BLaER1 treated with 17β-estradiol and CSF1 and Interleukin-3, amounts not matched to agents 10 nM and 100 nM (cell line): ENCODE results near the gene RIGI.

ENCODE experiments used
- H3K27ac ChIP-seq, 11 experiments: shearing (Covaris generic); formaldehyde crosslinking; 2 replicates each; pipeline ENCODE4 v1.8.1; 2022
- H3K27me3 ChIP-seq, 11 experiments: shearing (Covaris generic); formaldehyde crosslinking; 2 replicates each; pipeline ENCODE4 v1.8.1; 2022
- H3K36me3 ChIP-seq, 11 experiments: shearing (Covaris generic); formaldehyde crosslinking; 2 replicates each; pipeline ENCODE4 v1.8.1; 2022
- H3K4me1 ChIP-seq, 10 experiments: shearing (Covaris generic); formaldehyde crosslinking; 2 replicates each; pipeline ENCODE4 v1.8.1; 2022
- H3K4me2 ChIP-seq, 11 experiments: shearing (Covaris generic); formaldehyde crosslinking; 2 replicates each; pipeline ENCODE4 v1.8.1; 2022
- H3K4me3 ChIP-seq, 10 experiments: shearing (Covaris generic); formaldehyde crosslinking; 2 replicates each; pipeline ENCODE4 v1.8.1; 2022
- H3K9ac ChIP-seq, 11 experiments: shearing (Covaris generic); formaldehyde crosslinking; 2 replicates each; pipeline ENCODE4 v1.8.1; 2022
- H3K9me3 ChIP-seq, 11 experiments: shearing (Covaris generic); formaldehyde crosslinking; replicated peaks in 1 of 11; 2 replicates each; pipeline ENCODE4 v1.8.1; 2022
- H4K20me1 ChIP-seq, 11 experiments: shearing (Covaris generic); formaldehyde crosslinking; 2 replicates each; pipeline ENCODE4 v1.8.1; 2022
- Cebpa-rat ChIP-seq, 11 experiments: shearing (Covaris generic); IDR thresholded peaks; 2 replicates each; pipeline ENCODE4 v1.8.1; 2022

The RIGI gene

DNA sequence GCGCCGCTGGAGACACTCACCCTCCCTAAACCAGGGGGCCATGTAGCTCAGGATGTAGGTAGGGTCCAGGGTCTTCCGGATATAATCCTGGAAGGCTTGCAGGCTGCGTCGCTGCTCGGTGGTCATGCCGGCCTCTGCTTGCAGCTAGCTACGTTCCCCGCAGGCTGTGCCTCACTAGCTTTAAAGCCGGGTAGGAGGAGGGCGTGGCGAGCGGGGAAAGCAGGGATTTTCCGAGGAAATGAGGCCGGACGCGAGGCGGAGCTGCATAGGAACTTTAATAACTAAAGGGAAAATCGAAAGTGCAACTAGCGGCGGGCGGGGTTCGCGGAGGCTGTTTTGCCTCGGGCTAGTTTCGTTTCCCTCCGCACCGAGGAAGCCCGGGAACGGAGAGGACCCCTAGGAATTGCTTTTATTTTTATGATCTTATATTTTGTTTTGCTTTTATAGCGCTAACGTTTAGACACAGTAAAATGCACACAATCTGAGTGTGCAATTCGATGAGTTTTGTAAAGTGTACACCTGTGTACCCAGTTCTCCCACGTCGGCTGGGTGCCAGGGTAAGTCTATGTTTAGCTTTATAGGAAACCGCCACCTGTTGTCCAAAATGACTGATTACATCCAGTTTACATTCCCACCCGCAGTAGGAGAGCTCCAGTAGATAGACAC lies at the start of gene RIGI:
Gene RIGI, minus strand, starts transcription at position 156 of the 666 bp plus-strand sequence. Its CDS starts 30 bp downstream, at position 126.
- H3K36me3 ChIP-seq: peaks cover 0 to 12% (median 3%) of the 10 kb centered on the region in 11 experiments; a peak in 7 of 22 replicates
- H3K9me3 ChIP-seq: peaks cover 0 to 21% (median 16%) of the 10 kb centered on the region in 11 experiments; a peak in 17 of 22 replicates
- H4K20me1 ChIP-seq: no peaks in the 10 kb centered on the region; a peak in 1 of 22 replicates
- peak within 1 kb of the TSS; percentile 65 to 85 (median 76) for H3K4me3 ChIP-seq
- peak within 1 kb of the TSS; percentile 70 to 85 (median 80) for H3K9ac ChIP-seq
- H3K4me2 ChIP-seq: peak within 1 kb of the TSS; percentile 77 to 99 (median 91)
- TF ChIP-seq Cebpa-rat (IDR thresholded peaks at IDR 0.05): no peak
- peaks cover 20 to 29% (median 25%) of the 10 kb centered on the region in 10 experiments for H3K4me1 ChIP-seq
- H3K27ac ChIP-seq: peak within 1 kb of the TSS; percentile 13 to 81 (median 73); a peak in 21 of 22 replicates
- no peaks in the 10 kb centered on the region for H3K27me3 ChIP-seq

DNA sequence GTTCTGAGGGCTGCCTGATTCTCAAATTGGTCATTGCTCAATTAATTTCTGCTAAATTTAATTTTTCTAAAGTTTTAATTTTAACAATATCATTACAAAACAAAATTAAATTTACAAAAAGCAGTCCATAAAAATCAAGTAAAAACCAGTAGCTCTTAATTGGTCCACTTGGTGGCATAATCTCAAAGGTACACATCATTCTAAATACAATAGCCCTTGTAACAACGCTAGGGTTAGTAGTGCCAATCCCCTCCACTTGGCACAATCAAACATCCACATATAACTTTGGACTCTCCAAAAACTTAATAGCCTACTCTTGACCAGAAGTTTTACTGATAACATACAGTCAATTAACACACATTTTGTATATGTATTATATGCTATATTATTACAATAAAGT lies 48.9 kb upstream of the RIGI start:
- H3K4me1 ChIP-seq: peaks cover 19 to 23% (median 22%) of the 10 kb centered on the region in 10 experiments

DNA sequence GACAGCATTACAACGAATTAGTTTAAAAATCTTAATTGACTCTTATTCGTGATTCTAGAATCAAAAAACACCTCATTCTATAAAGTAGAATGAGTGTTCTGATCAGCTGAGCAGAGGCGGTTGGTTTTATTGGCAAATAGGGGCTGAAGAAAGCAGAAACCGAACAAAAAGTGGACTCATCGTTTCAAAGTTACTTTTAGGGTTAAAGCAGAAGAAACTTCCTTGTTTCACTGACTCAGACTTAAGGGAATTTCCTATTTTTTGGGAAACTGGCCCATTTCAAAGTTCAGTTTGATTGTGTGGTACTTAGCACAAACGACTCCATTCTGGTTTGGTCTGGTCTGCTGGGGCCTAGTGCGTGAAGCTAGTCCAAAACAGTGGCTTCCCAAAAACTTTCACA lies 47.8 kb upstream of the RIGI start:
- H3K4me3 ChIP-seq: peak overlapping the region in 8 of 10 experiments; percentile 83 to 98 (median 94); a peak in 11 of 20 replicates

More for the DNA sequence above, 48.9 kb upstream of the RIGI start:
- H3K9me3 ChIP-seq: no peaks in the 10 kb centered on the region
- no peak overlapping the region for H3K9ac ChIP-seq
- H3K27me3 ChIP-seq: no peaks in the 10 kb centered on the region
- no peak for TF ChIP-seq Cebpa-rat (IDR thresholded peaks at IDR 0.05)
- H3K27ac ChIP-seq: no peak overlapping the region
- no peak overlapping the region for H3K4me3 ChIP-seq
- no peak overlapping the region for H3K4me2 ChIP-seq
- peaks cover 0 to 23% (median 6%) of the 10 kb centered on the region in 11 experiments; a peak in 10 of 22 replicates for H4K20me1 ChIP-seq
- H3K36me3 ChIP-seq: peaks cover 0 to 7% (median 5%) of the 10 kb centered on the region in 11 experiments; a peak in 12 of 22 replicates

DNA sequence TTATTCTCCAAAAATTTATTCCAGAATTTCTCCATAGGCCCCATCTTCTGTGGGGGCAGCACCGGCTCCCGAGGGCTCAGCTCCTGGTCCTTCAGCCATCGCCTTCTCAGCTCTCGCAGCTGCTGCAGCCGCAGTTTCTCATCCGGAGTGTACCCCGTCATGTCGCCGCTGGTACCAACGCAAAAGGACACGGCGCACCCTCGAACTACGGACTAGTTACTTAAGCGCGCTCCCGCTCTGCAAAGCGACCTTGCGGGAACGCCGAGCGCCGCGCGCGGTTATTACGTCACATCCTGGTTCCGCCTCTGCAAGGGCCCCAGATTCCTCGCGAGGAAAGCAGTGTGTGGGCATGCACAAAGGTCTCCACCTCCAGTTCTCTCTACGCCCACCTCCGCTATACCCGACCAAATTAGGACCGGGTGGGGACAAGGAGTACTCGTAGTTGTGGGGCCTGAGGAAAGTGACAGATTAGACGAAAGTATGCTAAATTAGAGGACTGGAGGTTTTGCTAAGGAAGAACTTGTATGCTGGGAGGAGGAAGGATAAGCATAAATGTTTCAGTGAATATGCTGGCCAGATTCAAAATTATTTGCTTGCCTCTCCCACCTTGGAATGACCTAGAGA lies 47.0 kb upstream of the RIGI start, which contains the start of gene NDUFB6:
Gene NDUFB6, minus strand, starts transcription at position 260 of the 624 bp plus-strand sequence. Its CDS starts 99 bp downstream, at position 161.
- Histone ChIP-seq H4K20me1 (peaks cover 0 to 31% (median 13%) of the 10 kb centered on the region in 11 experiments; a peak in 11 of 22 replicates), H3K4me3 (peak within 1 kb of the TSS; percentile 83 to 98 (median 94)), H3K9ac (peak within 1 kb of the TSS; percentile 82 to 91 (median 85)), H3K27me3 (no peaks in the 10 kb centered on the region), H3K27ac (peak within 1 kb of the TSS; percentile 62 to 85 (median 75)), H3K36me3 (peaks cover 4 to 25% (median 17%) of the 10 kb centered on the region in 11 experiments; a peak in 19 of 22 replicates), H3K4me1 (peaks cover 19 to 23% (median 22%) of the 10 kb centered on the region in 10 experiments), H3K4me2 (peak within 1 kb of the TSS; percentile 77 to 96 (median 86)), H3K9me3 (no peaks in the 10 kb centered on the region)
- TF ChIP-seq Cebpa-rat (IDR thresholded peaks at IDR 0.05): peak in 3 of 11 experiments; percentile 39 to 79 (median 71); a peak in 5 of 22 replicates

More for the DNA sequence above, 47.8 kb upstream of the RIGI start:
- no peaks in the 10 kb centered on the region for H3K27me3 ChIP-seq
- no peak for TF ChIP-seq Cebpa-rat (IDR thresholded peaks at IDR 0.05)
- no peaks in the 10 kb centered on the region for H3K9me3 ChIP-seq
- H3K9ac ChIP-seq: peak overlapping the region in 7 of 11 experiments; percentile 83 to 90 (median 85); a peak in 7 of 22 replicates
- peaks cover 0 to 17% (median 14%) of the 10 kb centered on the region in 11 experiments; a peak in 14 of 22 replicates for H3K36me3 ChIP-seq
- peaks cover 19 to 23% (median 22%) of the 10 kb centered on the region in 10 experiments for H3K4me1 ChIP-seq
- H3K4me2 ChIP-seq: peak overlapping the region; percentile 70 to 89 (median 85)
- H3K27ac ChIP-seq: peak overlapping the region in 8 of 11 experiments; percentile 62 to 85 (median 76); a peak in 10 of 22 replicates
- peaks cover 0 to 31% (median 13%) of the 10 kb centered on the region in 11 experiments; a peak in 11 of 22 replicates for H4K20me1 ChIP-seq

DNA sequence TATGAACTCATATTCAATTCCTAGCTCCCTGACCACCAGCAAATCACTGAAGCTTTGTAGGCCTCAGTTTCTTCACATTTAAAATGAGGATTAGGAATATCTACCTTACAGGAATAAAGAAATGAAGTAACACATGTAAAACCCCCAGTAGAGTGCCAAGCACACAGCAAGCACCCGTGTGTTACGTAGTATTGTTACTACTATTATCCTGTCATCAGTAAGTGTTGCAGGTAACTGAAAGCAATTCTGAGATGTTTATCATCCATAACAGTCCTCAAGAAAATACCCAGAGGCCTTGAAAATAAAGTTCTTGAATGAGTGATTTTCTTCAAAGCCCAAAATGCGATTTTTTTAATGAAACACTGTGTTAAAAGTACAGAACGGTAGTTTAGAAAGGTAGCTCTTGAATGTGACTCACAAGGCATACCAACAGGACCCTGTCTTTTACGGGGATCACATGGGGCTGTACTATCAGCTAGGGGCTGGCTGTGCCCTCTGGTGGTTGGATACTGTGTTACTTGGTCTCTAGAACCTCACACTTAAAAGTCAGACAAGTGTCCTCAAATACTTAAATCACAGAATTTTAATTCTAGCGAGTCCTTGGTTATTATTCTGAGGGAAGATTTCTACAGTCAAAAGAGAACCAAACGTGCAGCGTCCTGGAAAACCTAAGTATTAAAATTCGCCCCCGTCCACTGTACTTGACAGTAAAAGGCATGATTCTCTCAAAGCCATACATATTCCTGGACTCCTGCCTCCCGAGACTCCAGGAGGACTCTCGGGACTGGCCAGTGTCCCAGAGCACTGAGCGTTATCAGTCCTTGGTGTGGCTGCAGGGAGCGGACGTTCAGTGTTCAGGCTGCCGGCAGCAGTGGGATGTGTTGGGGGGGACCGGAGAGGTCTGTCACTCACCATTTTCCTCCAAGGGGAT lies 46.2 kb upstream of the RIGI start:
- Histone ChIP-seq H3K4me3 (peak overlapping the region; percentile 83 to 98 (median 94)), H3K27me3 (no peaks in the 10 kb centered on the region), H3K36me3 (peaks cover 11 to 32% (median 25%) of the 10 kb centered on the region in 11 experiments), H3K4me2 (peak overlapping the region; percentile 77 to 96 (median 86)), H3K27ac (peak overlapping the region; percentile 50 to 85 (median 75)), H4K20me1 (peaks cover 0 to 35% (median 15%) of the 10 kb centered on the region in 11 experiments; a peak in 12 of 22 replicates), H3K9ac (peak overlapping the region; percentile 82 to 91 (median 85)), H3K4me1 (peaks cover 19 to 23% (median 22%) of the 10 kb centered on the region in 10 experiments), H3K9me3 (no peaks in the 10 kb centered on the region)
- no peak for TF ChIP-seq Cebpa-rat (IDR thresholded peaks at IDR 0.05)

DNA sequence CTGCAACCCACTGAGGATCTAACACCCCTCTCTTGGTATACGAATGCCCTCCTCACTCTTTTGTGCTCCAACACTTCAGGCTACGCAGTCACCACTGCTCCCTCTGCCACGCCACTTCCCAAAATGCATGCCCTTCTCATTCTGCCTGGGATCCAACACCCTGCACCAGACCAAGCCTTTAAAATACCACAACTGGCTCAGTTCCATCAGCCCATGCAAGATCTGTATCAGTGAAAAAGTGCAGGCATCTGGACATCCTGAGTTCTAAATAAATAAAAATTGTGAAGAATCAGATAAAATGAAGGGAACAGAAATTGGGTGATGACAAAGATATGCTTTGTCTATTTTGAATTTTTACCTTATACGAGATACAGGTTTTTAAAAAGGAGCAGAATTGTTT lies 44.3 kb upstream of the RIGI start:
- Histone ChIP-seq H3K36me3 (peaks cover 30 to 52% (median 45%) of the 10 kb centered on the region in 11 experiments), H3K4me2 (no peak overlapping the region), H3K9me3 (no peaks in the 10 kb centered on the region), H3K4me3 (no peak overlapping the region), H3K9ac (0 out of 22 replicates have a peak overlapping the region, but pooled peaks of 3 of the 11 experiments have one; percentile 5 to 39 (median 16)), H4K20me1 (peaks cover 0 to 50% (median 25%) of the 10 kb centered on the region in 11 experiments; a peak in 15 of 22 replicates), H3K4me1 (peaks cover 19 to 23% (median 22%) of the 10 kb centered on the region in 10 experiments), H3K27me3 (no peaks in the 10 kb centered on the region), H3K27ac (no peak overlapping the region)
- no peak for TF ChIP-seq Cebpa-rat (IDR thresholded peaks at IDR 0.05)

DNA sequence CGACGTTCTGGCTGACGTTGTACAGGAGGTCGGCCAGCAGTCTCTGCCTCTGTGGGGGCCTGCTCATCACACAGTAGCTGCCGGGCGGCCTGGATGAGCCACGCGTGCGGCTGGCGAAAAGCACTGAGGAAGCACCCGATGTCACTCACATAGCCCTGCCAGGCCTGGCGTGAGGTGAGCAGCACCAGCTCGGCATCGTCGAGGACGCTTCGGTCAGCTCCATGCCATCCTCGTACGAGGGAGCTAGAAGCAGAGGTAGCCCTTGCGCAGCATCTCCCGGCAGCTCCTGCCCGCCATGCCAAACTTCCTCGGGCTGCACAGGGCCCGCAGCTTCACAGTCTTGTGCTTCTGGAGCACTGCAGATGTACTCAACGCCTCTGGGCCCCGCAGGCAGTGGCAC lies 40.8 kb upstream of the RIGI start:
- H3K4me1 ChIP-seq: peaks cover 9 to 12% (median 10%) of the 10 kb centered on the region in 10 experiments; a peak in 19 of 20 replicates
- no peaks in the 10 kb centered on the region for H3K9me3 ChIP-seq
- peaks cover 0 to 61% (median 25%) of the 10 kb centered on the region in 11 experiments; a peak in 17 of 22 replicates for H4K20me1 ChIP-seq
- H3K9ac ChIP-seq: no peak overlapping the region
- H3K27me3 ChIP-seq: no peaks in the 10 kb centered on the region
- H3K4me2 ChIP-seq: no peak overlapping the region
- peaks cover 40 to 80% (median 56%) of the 10 kb centered on the region in 11 experiments for H3K36me3 ChIP-seq
- H3K4me3 ChIP-seq: no peak overlapping the region
- no peak for TF ChIP-seq Cebpa-rat (IDR thresholded peaks at IDR 0.05)
- no peak overlapping the region for H3K27ac ChIP-seq

DNA sequence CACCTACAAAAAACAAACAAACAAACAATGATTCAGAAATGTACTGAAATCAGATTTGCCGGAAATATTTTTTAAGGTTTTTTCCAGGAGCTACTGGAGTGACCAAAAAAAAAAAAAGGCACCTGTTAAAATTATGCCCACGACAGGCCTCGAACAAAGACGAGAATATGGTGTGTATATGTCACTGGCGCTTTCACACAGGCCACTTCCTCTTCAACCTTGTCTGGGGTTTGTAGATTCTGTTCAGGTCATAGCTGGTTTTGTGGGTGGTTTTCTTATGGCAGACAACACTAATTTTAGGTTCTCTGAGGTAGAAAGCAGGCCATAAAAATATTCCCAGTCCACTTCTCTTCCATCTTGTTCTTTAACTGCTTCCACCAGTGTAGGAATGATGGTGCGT lies 40.0 kb upstream of the RIGI start:
- Histone ChIP-seq H3K27me3 (no peaks in the 10 kb centered on the region), H3K36me3 (peaks cover 40 to 87% (median 56%) of the 10 kb centered on the region in 11 experiments), H3K4me3 (no peak overlapping the region), H3K4me1 (peaks cover under 1 to 4% (median 3%) of the 10 kb centered on the region in 10 experiments; a peak in 12 of 20 replicates), H3K27ac (no peak overlapping the region), H4K20me1 (peaks cover 0 to 53% (median 25%) of the 10 kb centered on the region in 11 experiments; a peak in 16 of 22 replicates), H3K9ac (no peak overlapping the region), H3K9me3 (no peaks in the 10 kb centered on the region), H3K4me2 (no peak overlapping the region)
- TF ChIP-seq Cebpa-rat (IDR thresholded peaks at IDR 0.05): no peak
